Activated CD4-positive, alpha-beta T cell treated with anti-CD3 and anti-CD28 coated beads for 36 hours (primary cell): ENCODE measurements around the gene VSTM1. TPM values are rescaled to one million over a fixed set of nuclear protein-coding genes. Genes with fewer than 3 reads are reported as not detected.

Experiments
- ATAC-seq: fragments of 200-7000 bp; cut with Tn5 transposase; one replicate; pipeline ENCODE4 v1.10.0; 2021; ENCODE audit warnings: mild to moderate bottlenecking, moderate library complexity
- CTCF ChIA-PET: fragments of 350-600 bp; sonication (Branson Sonifier 250); formaldehyde crosslinking; loops from one replicate; lab custom pipeline; 2021; ENCODE audit warnings: antibody characterized with exemption; lab: Charles Lee
- POLR2A ChIA-PET: fragments of 350-600 bp; sonication (Branson Sonifier 250); formaldehyde crosslinking; loops from one replicate; lab custom pipeline; 2021; ENCODE audit warnings: antibody characterized with exemption, inconsistent platforms; lab: Charles Lee
- DNase-seq: peaks from one replicate; pipeline ENCODE4 v3.0.0-alpha.2; 2020
- H3K27ac Mint-ChIP-seq: one replicate; pipeline ENCODE4 v1.8.0; 2021; ENCODE audit warnings: mixed read lengths
- H3K27me3 Mint-ChIP-seq: one replicate; pipeline ENCODE4 v1.8.0; 2021; ENCODE audit warnings: mixed read lengths
- H3K36me3 Mint-ChIP-seq: one replicate; pipeline ENCODE4 v1.8.0; 2021; ENCODE audit warnings: low read depth, mixed read lengths
- H3K4me1 Mint-ChIP-seq: one replicate; pipeline ENCODE4 v1.8.0; 2021; ENCODE audit warnings: mixed read lengths
- H3K4me3 Mint-ChIP-seq: one replicate; pipeline ENCODE4 v1.8.0; 2021; ENCODE audit warnings: mild to moderate bottlenecking, moderate library complexity, mixed read lengths
- H3K9me3 Mint-ChIP-seq: one replicate; pipeline ENCODE4 v1.8.0; 2021; ENCODE audit warnings: low read depth, mixed read lengths
- intact Hi-C, 2 experiments: fragments of 100-400 bp; cut with DNase I in 1 of 2; cut with micrococcal nuclease in 1 of 2; formaldehyde crosslinking; loops; one replicate each; pipeline versions ENCODE4 v1.14.2 to v1.15.1; 2022 to 2024; cut with DNase I, micrococcal nuclease
- total RNA-seq, 2 experiments: library from RNA; stranded (reverse); gene quantifications; one replicate each; pipeline ENCODE4 v1.2.3, GENCODE V29; 2021

Gene VSTM1
- total RNA-seq, 2 experiments from 2014 or later: not detected

DNA sequence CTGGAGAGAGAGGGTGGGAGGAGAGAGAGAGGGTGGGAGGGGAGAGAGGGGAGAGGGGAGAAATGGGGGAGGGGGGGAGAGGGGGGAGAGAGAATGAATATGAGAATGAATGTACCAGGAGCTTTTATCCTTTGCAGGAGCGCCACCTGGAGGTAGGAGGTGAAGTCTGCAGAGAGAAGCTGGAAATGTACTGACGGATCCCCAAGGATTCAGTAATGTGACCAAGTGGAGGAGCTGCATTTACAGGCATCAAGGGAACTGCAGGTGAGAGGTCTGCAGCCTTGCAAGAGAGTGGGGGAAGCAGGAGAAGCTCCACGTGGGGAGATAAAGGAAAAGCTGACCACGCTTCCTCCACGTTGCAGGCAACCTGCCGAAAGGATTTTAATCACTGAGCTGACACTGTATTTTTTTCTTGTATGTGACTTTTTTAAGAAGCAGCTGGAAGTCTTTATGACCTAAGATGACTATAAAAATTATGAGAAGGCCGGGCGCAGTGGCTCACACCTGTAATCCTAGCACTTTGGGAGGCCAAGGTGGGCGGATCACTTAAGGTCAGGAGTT, 33.7 kb downstream of the VSTM1 start:
- Mint-ChIP-seq H3K36me3 (no peaks in the 10 kb centered on the region), H3K27ac (no peak overlapping the region), H3K27me3 (peaks cover 24% of the 10 kb centered on the region), H3K4me3 (no peak overlapping the region), H3K9me3 (no peaks in the 10 kb centered on the region), H3K4me1 (no peaks in the 10 kb centered on the region)
- no peak for ATAC-seq
- DNase-seq: peak; percentile 75
- intact Hi-C loops: loop anchor here (1.0 kb wide), 2 partner anchors 188 to 237 kb away; no protein-coding TSS in a partner anchor
- ChIA-PET CTCF (interaction anchor here (0.6 to 1.8 kb wide), 24 partner anchors 8 to 258 kb away, joined by 3 to 14 read pairs (median 4); no protein-coding TSS in a partner anchor), POLR2A (no interaction called here)

DNA sequence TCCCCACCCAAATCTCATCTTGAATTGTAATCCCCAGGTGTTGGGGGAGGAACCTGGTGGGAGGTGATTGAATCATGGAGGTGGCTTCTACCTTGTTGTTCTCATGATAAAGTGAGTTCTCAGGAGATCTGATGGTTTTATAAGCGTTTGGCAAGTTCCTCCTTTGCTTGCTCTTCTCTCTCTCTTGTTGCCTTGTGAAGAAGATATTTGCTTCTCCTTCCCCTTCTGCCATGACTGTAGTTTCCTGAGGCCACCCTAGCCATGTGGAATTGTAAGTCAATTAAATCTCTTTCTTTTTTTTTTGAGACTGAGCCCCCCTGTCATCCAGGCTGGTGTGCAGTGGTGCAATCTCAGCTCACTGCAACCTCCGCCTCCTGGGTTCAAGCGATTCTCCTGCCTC, 34.4 kb downstream of the VSTM1 start:
- no peaks in the 10 kb centered on the region for H3K9me3 Mint-ChIP-seq
- ATAC-seq (no peak), DNase-seq (no peak)
- POLR2A ChIA-PET: no interaction called here
- intact Hi-C loops: no loop called here
- H3K4me3 Mint-ChIP-seq: no peak overlapping the region
- no peaks in the 10 kb centered on the region for H3K36me3 Mint-ChIP-seq
- CTCF ChIA-PET: interaction anchor here (0.6 to 1.8 kb wide), 19 partner anchors 8 to 558 kb away, joined by 3 to 14 read pairs (median 5); no protein-coding TSS in a partner anchor
- peaks cover 28% of the 10 kb centered on the region for H3K27me3 Mint-ChIP-seq
- no peaks in the 10 kb centered on the region for H3K4me1 Mint-ChIP-seq
- H3K27ac Mint-ChIP-seq: no peak overlapping the region

DNA sequence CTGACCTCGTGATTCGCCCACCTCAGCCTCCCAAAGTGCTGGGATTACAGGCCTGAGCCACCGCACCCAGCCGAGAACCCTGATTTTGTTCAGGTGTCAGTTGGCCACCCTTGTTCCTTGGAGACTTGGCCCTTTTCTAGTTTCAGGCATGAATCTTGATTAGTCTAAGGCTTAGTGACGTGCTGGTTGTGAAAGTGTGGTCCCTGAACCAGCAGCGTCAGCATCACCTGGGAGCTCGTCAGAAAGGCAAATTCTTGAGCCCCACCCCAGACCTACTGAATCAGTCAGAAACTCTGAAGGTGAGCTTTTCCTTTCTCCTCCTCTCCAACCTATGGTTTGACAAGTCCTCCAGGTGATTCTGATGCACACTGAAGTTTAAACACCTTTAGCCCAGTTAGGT, 37.0 kb downstream of the VSTM1 start:
- DNase-seq (no peak), ATAC-seq (no peak)
- ChIA-PET CTCF (interaction anchor here (0.7 to 4.4 kb wide), 5 partner anchors 12 to 234 kb away, joined by 3 to 36 read pairs (median 3); no protein-coding TSS in a partner anchor), POLR2A (interaction anchor here (0.6 kb wide), 1 partner anchor 49 kb away, joined by 4 read pairs; no protein-coding TSS in a partner anchor)
- Mint-ChIP-seq H3K27me3 (peaks cover 38% of the 10 kb centered on the region), H3K4me3 (no peak overlapping the region), H3K9me3 (no peaks in the 10 kb centered on the region), H3K27ac (no peak overlapping the region), H3K36me3 (no peaks in the 10 kb centered on the region), H3K4me1 (no peaks in the 10 kb centered on the region)
- intact Hi-C loops: no loop called here

DNA sequence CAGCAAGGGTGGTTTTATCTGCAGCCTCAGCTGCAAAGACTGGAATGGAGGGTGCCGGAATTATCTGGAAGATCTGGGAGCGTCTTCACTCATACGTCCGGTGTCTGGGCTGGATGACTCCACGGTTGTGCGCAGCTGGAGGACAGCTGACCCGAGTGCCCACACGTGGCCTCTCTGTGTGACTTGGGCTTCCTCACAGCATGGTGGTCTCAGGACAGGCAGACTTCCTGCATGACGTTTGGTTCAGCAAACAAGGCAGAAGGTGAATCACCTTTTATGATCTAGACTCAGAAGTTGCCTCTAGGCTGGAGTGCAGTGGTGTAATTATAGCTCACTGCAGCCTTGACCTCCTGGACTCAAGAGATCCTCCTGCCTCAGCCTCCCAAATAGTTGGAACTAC, 39.0 kb downstream of the VSTM1 start:
- H3K27me3 Mint-ChIP-seq: peaks cover 36% of the 10 kb centered on the region
- intact Hi-C loops: loop anchor here (1.0 to 5.0 kb wide), 5 partner anchors 118 to 251 kb away; no protein-coding TSS in a partner anchor
- no peak for ATAC-seq
- H3K9me3 Mint-ChIP-seq: no peaks in the 10 kb centered on the region
- no peak overlapping the region for H3K4me3 Mint-ChIP-seq
- POLR2A ChIA-PET: no interaction called here
- H3K4me1 Mint-ChIP-seq: peaks cover 4% of the 10 kb centered on the region
- DNase-seq: no peak
- CTCF ChIA-PET: interaction anchor here (0.7 to 4.4 kb wide), 12 partner anchors 9 to 399 kb away, joined by 3 to 36 read pairs (median 5); no protein-coding TSS in a partner anchor
- H3K36me3 Mint-ChIP-seq: no peaks in the 10 kb centered on the region
- no peak overlapping the region for H3K27ac Mint-ChIP-seq

DNA sequence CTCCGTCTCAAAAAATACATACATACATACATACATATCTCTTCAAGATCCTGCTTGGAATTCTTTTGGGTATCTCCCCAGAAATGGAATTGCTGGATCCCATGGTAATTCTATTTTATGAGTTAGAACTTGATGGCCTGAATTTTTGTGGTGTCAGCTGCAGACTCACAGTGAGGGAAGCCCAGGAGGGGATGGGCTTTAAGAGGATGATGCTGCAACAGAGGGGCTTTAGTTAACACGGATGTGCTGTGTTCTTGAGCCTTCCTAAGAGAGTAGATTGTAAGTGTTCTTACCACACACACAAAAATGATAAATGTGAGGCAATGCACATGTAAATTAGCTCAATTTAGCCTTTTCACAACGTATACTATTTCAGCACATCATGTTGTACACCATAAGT, 40.5 kb downstream of the VSTM1 start:
- POLR2A ChIA-PET: interaction anchor here (0.6 kb wide), 1 partner anchor 16 kb away, joined by 3 read pairs; no protein-coding TSS in a partner anchor
- DNase-seq (no peak), ATAC-seq (no peak)
- Mint-ChIP-seq H3K9me3 (no peaks in the 10 kb centered on the region), H3K27me3 (peaks cover 29% of the 10 kb centered on the region), H3K4me1 (peaks cover 4% of the 10 kb centered on the region), H3K27ac (no peak overlapping the region), H3K4me3 (no peak overlapping the region), H3K36me3 (no peaks in the 10 kb centered on the region)
- CTCF ChIA-PET: interaction anchor here (0.6 to 4.4 kb wide), 22 partner anchors 10 to 282 kb away, joined by 3 to 36 read pairs (median 4); no protein-coding TSS in a partner anchor
- intact Hi-C loops: loop anchor here in 1 of 2 experiments (2.0 to 5.0 kb wide), 2 partner anchors 116 to 231 kb away; no protein-coding TSS in a partner anchor

DNA sequence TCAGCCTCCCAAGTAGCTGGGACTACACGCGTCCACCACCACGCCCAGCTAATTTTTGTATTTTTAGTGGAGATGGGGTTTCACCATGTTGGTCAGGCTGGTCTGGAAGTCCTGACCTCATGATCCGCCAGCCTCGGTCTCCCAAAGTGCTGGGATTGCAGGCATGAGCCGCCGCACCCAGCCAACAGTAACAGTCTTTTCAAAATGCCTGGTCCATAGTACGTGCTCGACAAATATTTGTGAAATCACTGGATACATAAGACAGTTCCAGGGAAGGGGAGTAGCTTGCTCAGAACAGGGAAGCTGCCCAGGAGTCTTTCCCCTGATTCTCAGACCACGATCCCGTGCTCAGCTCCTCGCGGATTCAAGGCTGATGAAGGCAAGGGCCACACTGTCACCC, 41.8 kb downstream of the VSTM1 start:
- H3K4me3 Mint-ChIP-seq: no peak overlapping the region
- intact Hi-C loops: loop anchor here in 1 of 2 experiments (2.0 to 5.0 kb wide), 2 partner anchors 115 to 230 kb away; no protein-coding TSS in a partner anchor
- no peaks in the 10 kb centered on the region for H3K36me3 Mint-ChIP-seq
- no peak for ATAC-seq
- H3K27me3 Mint-ChIP-seq: peaks cover 32% of the 10 kb centered on the region
- no peak overlapping the region for H3K27ac Mint-ChIP-seq
- H3K9me3 Mint-ChIP-seq: no peaks in the 10 kb centered on the region
- peaks cover 4% of the 10 kb centered on the region for H3K4me1 Mint-ChIP-seq
- ChIA-PET CTCF (interaction anchor here (1.1 to 1.5 kb wide), 2 partner anchors 8 to 192 kb away, joined by 3 to 4 read pairs; no protein-coding TSS in a partner anchor), POLR2A (no interaction called here)
- no peak for DNase-seq

DNA sequence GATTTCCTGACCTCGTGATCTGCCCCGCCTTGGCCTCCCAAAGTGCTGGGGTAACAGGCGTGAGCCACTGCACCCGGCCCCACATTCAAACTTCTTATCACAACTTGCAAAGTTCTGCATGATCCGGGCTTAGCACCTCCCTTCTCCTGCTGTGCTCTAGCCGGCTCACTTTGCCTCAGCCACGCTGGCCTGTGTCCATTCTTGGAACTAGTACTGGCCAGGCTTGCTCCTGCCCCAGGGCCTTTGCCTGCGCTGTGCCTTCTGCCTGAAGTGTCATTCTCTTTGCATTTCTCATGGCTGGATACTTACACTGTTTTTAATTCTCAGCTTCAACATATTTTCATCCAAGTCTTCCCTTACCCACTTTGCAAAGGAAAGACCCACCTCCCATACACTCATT, 42.3 kb downstream of the VSTM1 start:
- intact Hi-C loops: loop anchor here in 1 of 2 experiments (5.0 kb wide), 1 partner anchor 229 kb away; no protein-coding TSS in a partner anchor
- ChIA-PET CTCF (interaction anchor here (1.1 to 1.5 kb wide), 2 partner anchors 9 to 192 kb away, joined by 3 to 4 read pairs; no protein-coding TSS in a partner anchor), POLR2A (no interaction called here)

DNA sequence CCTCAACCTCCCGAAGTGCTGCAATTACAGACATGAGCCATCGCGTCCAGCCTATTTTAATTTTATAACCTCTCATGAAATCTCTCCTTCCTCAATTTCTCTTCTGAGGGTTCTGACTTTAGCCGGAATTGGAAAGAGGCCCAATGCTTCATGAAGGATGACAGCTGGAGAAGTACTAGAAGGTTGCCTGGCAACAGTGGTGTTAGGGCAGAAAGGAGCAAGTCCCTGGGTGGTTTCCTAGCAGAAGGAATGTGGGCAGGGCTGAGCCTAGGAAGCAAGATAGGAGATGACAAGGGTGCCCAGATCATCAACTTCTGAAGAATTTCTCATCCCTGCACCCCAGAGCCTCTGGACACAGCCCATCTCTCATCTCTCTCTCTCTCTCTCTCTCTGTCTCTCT, 46.4 kb downstream of the VSTM1 start:
- Mint-ChIP-seq H3K4me3 (no peak overlapping the region), H3K4me1 (peaks cover 4% of the 10 kb centered on the region), H3K27me3 (peaks cover 28% of the 10 kb centered on the region), H3K27ac (no peak overlapping the region), H3K9me3 (no peaks in the 10 kb centered on the region), H3K36me3 (no peaks in the 10 kb centered on the region)
- ATAC-seq (no peak), DNase-seq (no peak)
- intact Hi-C loops: no loop called here
- POLR2A ChIA-PET: no interaction called here
- CTCF ChIA-PET: interaction anchor here (0.9 to 2.6 kb wide), 2 partner anchors 12 to 224 kb away, joined by 3 to 14 read pairs; no protein-coding TSS in a partner anchor

More for the DNA sequence above, 42.3 kb downstream of the VSTM1 start:
- Mint-ChIP-seq H3K9me3 (no peaks in the 10 kb centered on the region), H3K4me3 (no peak overlapping the region), H3K36me3 (no peaks in the 10 kb centered on the region), H3K27ac (no peak overlapping the region), H3K4me1 (peaks cover 4% of the 10 kb centered on the region), H3K27me3 (peaks cover 35% of the 10 kb centered on the region)
- no peak for ATAC-seq
- DNase-seq: no peak

DNA sequence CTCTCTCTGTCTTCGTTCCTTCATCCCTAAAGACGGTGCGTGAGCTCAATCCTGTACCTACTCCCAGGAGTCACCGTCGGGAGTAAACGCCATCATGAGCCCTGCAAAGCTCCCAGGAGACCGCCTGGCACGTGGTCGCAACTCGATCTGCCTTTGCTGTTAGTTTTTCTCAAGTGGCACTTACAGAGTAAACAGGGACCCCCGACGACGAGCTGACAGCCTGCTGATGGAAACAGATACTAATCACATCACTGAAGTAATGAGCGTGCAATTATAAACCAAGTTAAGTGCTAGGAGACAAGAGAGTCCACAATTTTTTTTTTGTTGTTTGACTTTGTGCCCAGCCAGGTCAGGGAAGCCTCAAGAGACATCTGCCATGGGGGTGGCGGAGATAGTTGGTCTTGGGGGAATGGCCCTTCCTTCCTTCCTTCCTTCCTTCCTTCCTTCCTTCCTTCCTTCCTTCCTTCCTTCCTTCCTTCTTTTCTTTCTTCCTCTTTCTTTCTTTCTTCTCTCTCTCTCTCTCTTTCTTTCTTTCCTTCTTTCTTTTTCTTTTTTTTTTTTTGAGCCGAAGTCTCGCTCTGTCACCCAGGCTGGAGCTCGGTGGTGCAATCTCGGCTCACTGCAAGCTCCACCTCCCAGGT, 48.7 kb downstream of the VSTM1 start:
- ATAC-seq (no peak), DNase-seq (no peak)
- Mint-ChIP-seq H3K27me3 (peaks cover 24% of the 10 kb centered on the region), H3K36me3 (no peaks in the 10 kb centered on the region), H3K9me3 (no peaks in the 10 kb centered on the region), H3K4me1 (no peaks in the 10 kb centered on the region), H3K27ac (no peak overlapping the region), H3K4me3 (no peak overlapping the region)
- intact Hi-C loops: no loop called here
- CTCF ChIA-PET: no interaction called here
- POLR2A ChIA-PET: no interaction called here

DNA sequence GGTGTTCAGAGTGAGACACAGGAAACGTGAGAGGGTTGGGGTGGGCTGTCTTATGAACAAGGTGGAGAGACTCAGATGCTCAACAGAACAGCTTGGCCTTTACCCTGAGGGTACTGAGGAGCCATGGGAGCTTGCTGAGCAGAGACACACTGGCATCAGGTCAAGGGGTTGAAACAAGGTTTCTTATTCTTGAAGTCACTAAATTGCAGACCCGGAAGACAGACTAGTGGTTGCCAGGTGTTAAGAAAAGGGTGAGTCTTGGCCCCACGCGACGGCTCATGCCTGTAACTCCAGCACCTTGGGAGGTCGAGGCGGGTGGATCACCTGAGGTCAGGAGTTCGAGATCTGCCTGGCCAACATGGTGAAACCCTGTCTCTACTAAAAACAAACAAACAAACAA, 49.8 kb downstream of the VSTM1 start:
- ChIA-PET CTCF (interaction anchor here (1.7 kb wide), 1 partner anchor 10 kb away, joined by 6 read pairs; no protein-coding TSS in a partner anchor), POLR2A (no interaction called here)
- H3K27me3 Mint-ChIP-seq: peaks cover 24% of the 10 kb centered on the region
- intact Hi-C loops: no loop called here
- H3K36me3 Mint-ChIP-seq: no peaks in the 10 kb centered on the region
- ATAC-seq: no peak
- H3K9me3 Mint-ChIP-seq: no peaks in the 10 kb centered on the region
- no peak for DNase-seq
- H3K4me3 Mint-ChIP-seq: no peak overlapping the region
- H3K4me1 Mint-ChIP-seq: no peaks in the 10 kb centered on the region
- no peak overlapping the region for H3K27ac Mint-ChIP-seq

DNA sequence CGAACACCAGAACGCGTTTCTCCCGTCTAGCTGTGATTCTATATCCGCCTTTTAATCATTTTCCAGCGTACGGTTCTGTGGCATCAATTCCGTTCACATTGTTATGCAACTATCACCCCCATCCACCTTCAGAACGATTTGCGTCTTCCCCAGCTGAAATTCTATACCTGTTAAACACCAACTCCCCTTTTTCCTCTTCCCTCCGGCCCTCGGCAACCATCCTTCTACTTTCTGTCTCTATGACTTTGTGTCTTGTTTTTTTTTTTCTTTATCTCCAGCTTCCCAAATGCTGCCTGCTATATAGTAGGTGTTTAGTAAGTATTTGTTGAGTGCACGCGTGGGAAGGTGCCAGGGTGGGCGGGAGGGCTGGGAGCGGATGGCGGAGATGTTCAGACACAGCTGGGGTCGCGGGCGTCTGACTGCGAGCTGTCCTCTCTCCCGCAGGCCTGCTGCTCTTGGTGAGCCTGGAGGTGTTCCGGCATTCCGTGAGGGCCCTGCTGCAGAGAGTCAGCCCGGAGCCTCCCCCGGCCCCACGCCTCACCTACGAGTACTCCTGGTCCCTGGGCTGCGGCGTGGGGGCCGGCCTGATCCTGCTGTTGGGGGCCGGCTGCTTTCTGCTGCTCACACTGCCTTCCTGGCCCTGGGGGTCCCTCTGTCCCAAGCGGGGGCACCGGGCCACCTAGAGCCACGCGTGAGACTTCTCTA, 52.0 kb downstream of the VSTM1 start:
- no peak for DNase-seq
- Mint-ChIP-seq H3K36me3 (no peaks in the 10 kb centered on the region), H3K4me3 (no peak overlapping the region), H3K27me3 (peaks cover 25% of the 10 kb centered on the region), H3K27ac (no peak overlapping the region), H3K4me1 (no peaks in the 10 kb centered on the region), H3K9me3 (no peaks in the 10 kb centered on the region)
- no peak for ATAC-seq
- ChIA-PET CTCF (interaction anchor here (0.8 to 1.6 kb wide), 3 partner anchors 12 to 218 kb away, joined by 4 to 8 read pairs (median 5); no protein-coding TSS in a partner anchor), POLR2A (no interaction called here)
- intact Hi-C loops: no loop called here
